Muscle of leg (tissue), 11 donors: ENCODE data around the gene PRKAB1. TPM values are rescaled to one million over a fixed set of nuclear protein-coding genes. Genes with fewer than 3 reads are reported as not detected.
"Not testable (repeated sequence)": the region's sequence is repeated elsewhere in the genome, so short reads cannot be mapped to it uniquely, and the experiment has no call there.

ENCODE experiments used
- DNase-seq: peaks from one replicate; pipeline ENCODE4 v3.0.0; 2013
- H3K27ac ChIP-seq: one replicate; pipeline ENCODE4 v1.5.1; 2013; ENCODE audit warnings: mild to moderate bottlenecking, low read length, control low read depth
- H3K27me3 ChIP-seq: one replicate; pipeline ENCODE4 v1.6.1; 2013; ENCODE audit warnings: low read length; ENCODE audit not compliant: control insufficient read depth, insufficient read depth
- H3K36me3 ChIP-seq: one replicate; pipeline ENCODE4 v1.6.1; 2013; ENCODE audit warnings: low read length; ENCODE audit not compliant: control insufficient read depth, insufficient read depth
- H3K4me1 ChIP-seq: one replicate; pipeline ENCODE4 v1.6.1; 2013; ENCODE audit warnings: low read length; ENCODE audit not compliant: control insufficient read depth, insufficient read depth
- H3K4me3 ChIP-seq: one replicate; pipeline ENCODE4 v1.5.1; 2013; ENCODE audit warnings: low read length, control low read depth
- H3K9me3 ChIP-seq: replicated peaks from 2 replicates; pipeline ENCODE4 v1.6.1; 2013; ENCODE audit warnings: low read depth, low read length; ENCODE audit not compliant: control insufficient read depth
- WGBS: methylation state at CpG from one replicate; pipeline ENCODE4 v1.1.5; 2013; ENCODE audit warnings: missing lambda C conversion rate; ENCODE audit not compliant: insufficient coverage; 5-methylcytosine and 5-hydroxymethylcytosine counted together
- polyA plus RNA-seq, 8 donors: library from polyadenylated mRNA; unstranded; fragments of 120-200 nt; gene quantifications; one replicate each; pipeline versions ENCODE4 v1.2.1 to v1.2.3, GENCODE V29; 2013; ENCODE audit warnings: inconsistent platforms in 1 of 8, low replicate concordance in 1 of 8; ENCODE audit not compliant: insufficient read length in 8 of 8, insufficient read depth in 1 of 8
- total RNA-seq: library from RNA; stranded (reverse); fragments of 120-200 nt; gene quantifications from one replicate; pipeline ENCODE4 v1.2.4, GENCODE V29; 2013

The PRKAB1 gene
- total and polyA plus RNA-seq, 9 donors: 12.8 to 31.5 (median 22.0) TPM

GRCh38 chr12:119630962-119631550 lies 36.9 kb upstream of the PRKAB1 start:
- no peaks in the 10 kb centered on the region for H3K9me3 ChIP-seq
- no peak overlapping the region for H3K27ac ChIP-seq
- H3K36me3 ChIP-seq: no peaks in the 10 kb centered on the region
- DNase-seq: no peak
- H3K27me3 ChIP-seq: no peaks in the 10 kb centered on the region
- WGBS: no CpG with 5 or more reads among the region's 1 CpG
- no peak overlapping the region for H3K4me3 ChIP-seq
- H3K4me1 ChIP-seq: peaks cover 2% of the 10 kb centered on the region

DNA sequence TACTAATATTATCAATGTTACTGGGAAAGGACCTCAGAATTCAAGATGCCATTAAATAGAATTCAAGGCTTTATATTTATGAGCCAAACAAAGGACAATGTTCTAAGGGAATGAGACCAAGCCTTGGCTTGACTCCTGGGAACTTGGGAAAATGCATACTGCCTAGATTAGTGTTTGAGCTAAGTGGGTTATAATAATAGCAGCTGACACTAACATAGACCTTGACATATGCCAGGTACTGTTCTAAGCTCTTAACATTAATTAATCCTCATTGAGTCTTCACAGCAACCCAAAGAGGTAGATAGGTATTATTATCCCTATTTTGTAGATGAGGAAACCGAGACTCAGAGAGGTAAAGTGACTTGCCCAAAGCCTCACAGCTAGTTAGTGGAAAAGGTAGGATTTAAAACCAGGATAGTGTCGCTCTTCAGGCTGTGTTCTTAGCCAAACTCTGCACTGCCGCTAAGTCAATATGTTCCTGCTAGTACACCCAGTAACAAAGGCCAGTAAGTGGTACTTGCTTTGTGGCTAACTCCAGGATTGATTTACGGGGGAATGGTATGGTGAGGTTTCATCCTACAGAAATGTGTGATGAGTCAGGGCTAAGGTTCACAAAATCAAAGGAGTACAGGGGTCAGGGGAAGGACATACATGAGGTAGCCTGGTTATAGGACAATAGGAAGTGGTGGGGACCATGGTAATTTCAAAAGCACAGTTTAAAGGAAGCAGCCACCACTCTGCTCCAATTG lies 35.8 kb upstream of the PRKAB1 start:
- H3K4me3 ChIP-seq: no peak overlapping the region
- 80% methylated on average over 4 of the region's 4 CpGs for WGBS
- no peak for DNase-seq
- H3K9me3 ChIP-seq: no peaks in the 10 kb centered on the region
- no peaks in the 10 kb centered on the region for H3K36me3 ChIP-seq
- peaks cover 2% of the 10 kb centered on the region for H3K4me1 ChIP-seq
- no peaks in the 10 kb centered on the region for H3K27me3 ChIP-seq
- H3K27ac ChIP-seq: no peak overlapping the region

DNA sequence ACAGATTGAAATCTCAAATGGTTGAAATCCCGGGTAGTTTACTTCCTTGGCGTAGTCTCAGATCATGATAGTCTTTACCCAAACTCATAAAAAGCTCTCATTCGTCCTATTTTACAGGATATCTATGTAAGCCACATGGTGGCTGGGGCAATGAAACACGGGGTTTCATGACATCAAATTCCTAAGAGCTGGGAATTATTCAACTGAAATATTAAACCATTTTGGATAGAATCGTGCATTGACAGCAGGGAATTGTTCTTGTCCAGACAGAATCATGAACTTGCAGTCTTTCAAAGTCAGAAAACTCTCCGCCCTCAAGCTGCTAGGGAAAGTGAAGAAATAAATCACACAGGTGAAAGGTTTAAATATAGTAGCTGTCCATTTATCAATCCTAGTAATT lies 33.2 kb upstream of the PRKAB1 start:
- Histone ChIP-seq H3K27me3 (no peaks in the 10 kb centered on the region), H3K4me1 (no peaks in the 10 kb centered on the region), H3K36me3 (no peaks in the 10 kb centered on the region), H3K27ac (no peak overlapping the region), H3K9me3 (no peaks in the 10 kb centered on the region), H3K4me3 (no peak overlapping the region)
- peak; percentile 43 for DNase-seq
- no CpG with 5 or more reads among the region's 6 CpGs for WGBS

- WGBS: no CpG with 5 or more reads among the region's 4 CpGs
- H3K9me3 ChIP-seq: no peaks in the 10 kb centered on the region
- DNase-seq: no peak
- H3K36me3 ChIP-seq: no peaks in the 10 kb centered on the region
- no peak overlapping the region for H3K4me3 ChIP-seq
- peaks cover 10% of the 10 kb centered on the region for H3K4me1 ChIP-seq
- H3K27ac ChIP-seq: no peak overlapping the region
- H3K27me3 ChIP-seq: no peaks in the 10 kb centered on the region
Measured at GRCh38 chr12:119642986-119643385, 24.9 kb upstream of the PRKAB1 start.

DNA sequence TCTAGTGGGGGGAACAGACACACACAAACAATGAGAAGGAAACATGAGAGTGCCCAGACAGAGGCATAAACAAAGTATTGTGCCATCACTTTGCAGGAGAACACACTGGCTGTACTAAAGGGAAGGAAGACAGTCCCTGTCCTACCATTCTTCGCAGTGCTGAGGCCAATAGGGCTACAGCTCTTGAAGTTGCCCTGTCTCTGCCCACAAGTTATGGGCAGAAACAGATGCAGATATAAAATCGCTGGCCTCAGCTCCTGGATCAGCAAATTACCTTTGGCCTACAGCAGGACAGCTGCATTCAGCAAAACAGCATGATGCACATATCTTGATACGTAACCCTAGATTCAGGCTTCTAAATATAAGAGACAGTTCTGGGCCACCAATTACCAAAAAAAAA lies 23.0 kb upstream of the PRKAB1 start:
- WGBS: 86% methylated on average over 2 of the region's 3 CpGs
- H3K9me3 ChIP-seq: no peaks in the 10 kb centered on the region
- H3K27me3 ChIP-seq: no peaks in the 10 kb centered on the region
- peaks cover 10% of the 10 kb centered on the region for H3K4me1 ChIP-seq
- H3K27ac ChIP-seq: peak overlapping the region; percentile 35
- no peak overlapping the region for H3K4me3 ChIP-seq
- H3K36me3 ChIP-seq: no peaks in the 10 kb centered on the region
- DNase-seq: peak; percentile 70

GRCh38 chr12:119645535-119646059 lies 22.3 kb upstream of the PRKAB1 start:
- Histone ChIP-seq H3K4me1 (peaks cover 10% of the 10 kb centered on the region), H3K36me3 (no peaks in the 10 kb centered on the region), H3K4me3 (no peak overlapping the region), H3K27ac (no peak overlapping the region), H3K27me3 (no peaks in the 10 kb centered on the region), H3K9me3 (no peaks in the 10 kb centered on the region)
- no peak for DNase-seq
- WGBS: 87% methylated on average over 5 of the region's 7 CpGs

GRCh38 chr12:119649202-119649808 lies 18.6 kb upstream of the PRKAB1 start:
- DNase-seq: no peak
- no CpG with 5 or more reads among the region's 4 CpGs for WGBS
- Histone ChIP-seq H3K36me3 (no peaks in the 10 kb centered on the region), H3K27ac (no peak overlapping the region), H3K4me1 (peaks cover 10% of the 10 kb centered on the region), H3K9me3 (peaks cover 12% of the 10 kb centered on the region), H3K4me3 (no peak overlapping the region), H3K27me3 (no peaks in the 10 kb centered on the region)

DNA sequence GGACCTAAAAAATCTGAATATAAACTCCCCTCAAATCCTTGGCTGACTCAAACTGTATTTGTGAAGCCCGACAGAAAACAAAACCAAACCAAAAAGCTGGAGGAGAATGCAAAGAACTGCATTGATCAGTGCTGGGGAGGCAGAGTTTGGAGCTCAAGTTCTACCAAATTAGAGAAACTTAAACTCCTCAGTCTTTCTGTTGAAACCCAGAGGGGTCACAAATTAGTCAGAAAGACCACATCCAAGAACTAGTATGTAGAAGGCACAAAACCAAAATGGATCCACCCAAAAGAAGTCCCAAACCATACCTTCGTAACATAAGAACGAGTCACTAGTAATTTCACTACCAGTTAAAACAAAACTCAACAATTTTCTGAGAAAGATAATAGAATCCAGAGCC lies 15.3 kb upstream of the PRKAB1 start:
- Histone ChIP-seq H3K36me3 (no peaks in the 10 kb centered on the region), H3K9me3 (peaks cover 12% of the 10 kb centered on the region), H3K27ac (no peak overlapping the region), H3K4me3 (no peak overlapping the region), H3K27me3 (no peaks in the 10 kb centered on the region), H3K4me1 (no peaks in the 10 kb centered on the region)
- WGBS: no CpG with 5 or more reads among the region's 3 CpGs
- no peak for DNase-seq

DNA sequence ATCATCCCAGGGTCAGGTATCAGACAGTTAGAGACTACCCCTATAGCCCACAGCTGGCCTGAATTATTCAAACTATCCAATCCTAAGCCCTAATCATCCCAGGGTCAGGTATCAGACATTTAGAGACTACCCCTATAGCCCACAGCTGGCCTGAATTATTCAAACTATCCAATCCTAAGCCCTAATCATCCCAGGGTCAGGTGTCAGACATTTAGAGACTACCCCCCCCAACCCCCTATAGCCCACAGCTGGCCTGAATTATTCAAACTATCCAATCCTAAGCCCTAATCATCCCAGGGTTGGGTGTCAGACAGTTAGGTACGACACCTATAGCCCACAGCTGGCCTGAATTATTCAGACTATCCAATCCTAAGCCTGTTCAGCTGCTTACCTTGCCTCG lies 10.9 kb upstream of the PRKAB1 start:
- DNase-seq, H3K4me1 ChIP-seq, H3K27me3 ChIP-seq, H3K36me3 ChIP-seq, H3K4me3 ChIP-seq, H3K27ac ChIP-seq: not testable (repeated sequence)
- peaks cover 11% of the 10 kb centered on the region for H3K9me3 ChIP-seq
- 31% methylated on average over 2 of the region's 2 CpGs for WGBS

DNA sequence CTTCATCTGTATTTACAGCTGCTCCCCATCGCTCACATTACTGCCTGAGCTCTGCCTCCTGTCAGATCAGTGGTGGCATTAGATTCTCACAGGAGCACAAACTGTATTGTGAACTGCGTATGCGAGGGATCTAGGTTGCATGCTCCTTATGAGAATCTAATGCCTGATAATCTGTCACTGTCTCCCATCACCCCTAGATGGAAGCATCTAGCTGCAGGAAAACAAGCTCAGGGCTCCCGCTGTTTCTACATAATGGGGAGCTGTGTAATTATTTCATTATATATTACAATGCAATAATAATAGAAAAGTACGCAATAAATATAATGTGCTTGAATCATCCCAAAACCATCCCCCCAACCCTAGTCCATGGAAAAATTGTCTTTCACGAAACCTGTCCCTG lies 9.8 kb upstream of the PRKAB1 start:
- not testable (repeated sequence) for H3K9me3 ChIP-seq, H3K4me3 ChIP-seq, H3K4me1 ChIP-seq, H3K36me3 ChIP-seq, H3K27me3 ChIP-seq, H3K27ac ChIP-seq, DNase-seq
- 86% methylated on average over 1 of the region's 6 CpGs for WGBS
